Ovary (tissue), 9 donors: ENCODE results near the gene GLYATL3. TPM values are rescaled to one million over a fixed set of nuclear protein-coding genes. Genes with fewer than 3 reads are reported as not detected.

Experiments
- DNase-seq, 5 donors: peaks; one replicate each; pipeline ENCODE4 v3.0.0-alpha.2; 2019 to 2020
- H3K27ac ChIP-seq, 2 donors: fragments of 200-600 bp; one replicate each; pipeline versions ENCODE4 v1.5.1 to v1.8.0; 2019 to 2022
- H3K27me3 ChIP-seq: fragments of 200-600 bp; one replicate; pipeline ENCODE4 v1.8.0; 2022
- H3K36me3 ChIP-seq: fragments of 200-600 bp; sonication (generic); one replicate; pipeline ENCODE4 v1.5.1; 2019
- H3K4me1 ChIP-seq: one replicate; pipeline ENCODE4 v1.8.1; 2013; ENCODE audit warnings: mild to moderate bottlenecking, moderate library complexity; ENCODE audit not compliant: insufficient read depth
- H3K4me3 ChIP-seq: fragments of 200-600 bp; sonication (generic); one replicate; pipeline ENCODE4 v1.5.1; 2017
- H3K9me3 ChIP-seq, 2 donors: fragments of 200-600 bp in 1 of 2; sonication (generic) in 1 of 2; one replicate each; pipeline versions ENCODE4 v1.5.1 to v1.8.1; 2013 to 2019; ENCODE audit warnings: mild to moderate bottlenecking in 1 of 2, moderate library complexity in 1 of 2
- CTCF ChIP-seq, 3 donors: fragments of 450-650 bp in 2 of 3; fragments of 200-600 bp in 1 of 3; IDR thresholded peaks; one replicate each; pipeline versions ENCODE4 v1.5.1 to v1.8.0; 2016 to 2022; ENCODE audit warnings: antibody characterized with exemption in 3 of 3, mild to moderate bottlenecking in 1 of 3
- EP300 ChIP-seq: sonication (generic); formaldehyde crosslinking; IDR thresholded peaks from one replicate; pipeline ENCODE4 v1.6.1; 2017; ENCODE audit warnings: antibody characterized with exemption
- POLR2A ChIP-seq: fragments of 450-650 bp; IDR thresholded peaks from one replicate; pipeline ENCODE4 v1.6.1; 2017; ENCODE audit warnings: antibody characterized with exemption, mild to moderate bottlenecking, moderate library complexity
- WGBS, 3 donors: extraction: QIAGEN DNeasy Blood & Tissue Kit in 1 of 3; methylation state at CpG; one replicate each; pipeline versions ENCODE4 v1.1.5 to v1.1.7; 2013 to 2017; 5-methylcytosine and 5-hydroxymethylcytosine counted together
- intact Hi-C, 4 donors: fragments of 100-400 bp; cut with DNase I; formaldehyde crosslinking; loops; one replicate each; pipeline versions ENCODE4 v1.11.0 to v1.15.1; 2022 to 2023
- polyA plus RNA-seq, 2 donors: library from polyadenylated mRNA; stranded (reverse); fragments of 200-250 nt in 1 of 2; fragments of 350-450 nt in 1 of 2; fragmentation: Illumina TruSeq in 1 of 2; extraction: RNeasy Lipid Tissue Mini Kit (QIAGEN cat#74804) in 1 of 2; gene quantifications; one replicate each; pipeline ENCODE4 v1.2.3, GENCODE V29; 2013 to 2014
- total RNA-seq, 7 donors: library from RNA; depleted of rRNA in 2 of 7; stranded (reverse); fragments of >200 nt in 2 of 7; fragmentation: NEBNext Ultra II Directional in 3 of 7; extraction: Animal tissue kit (Norgen Biotek cat#: 25700) in 3 of 7; gene quantifications; one replicate each; pipeline versions ENCODE4 v1.1.0 to v1.2.4, GENCODE V29; 2016 to 2023
- donor health status: DM: no; HTN: no; CAD: no; lungs with moderate emphysema.
- donor health status: DM: no; HTN: no; CAD: no.
- donor health status: Bipolar disorder and iron deficiency.
- donor health status: DM: yes; HTN: yes; CAD: no.
- donor health status: DM: no; HTN: no; CAD: no.
- donor health status: DM: yes; HTN: yes; CAD: no.

The GLYATL3 gene
- total and polyA plus RNA-seq, 9 donors: not detected

- Histone ChIP-seq H3K4me1 (no peaks in the 10 kb centered on the region), H3K9me3 (no peaks in the 10 kb centered on the region), H3K36me3 (no peaks in the 10 kb centered on the region), H3K4me3 (no peak overlapping the region), H3K27ac (no peak overlapping the region), H3K27me3 (no peaks in the 10 kb centered on the region)
- no peak for TF ChIP-seq CTCF (IDR thresholded peaks at IDR 0.05)
- no peak for TF ChIP-seq EP300
- no peak for TF ChIP-seq POLR2A
- intact Hi-C loops: no loop called here
- DNase-seq: no peak
Observed at GRCh38 chr6:49540614-49541013, 40.9 kb downstream of the GLYATL3 start.

- H3K4me1 ChIP-seq: no peaks in the 10 kb centered on the region
- intact Hi-C loops: no loop called here
- DNase-seq: no peak
- no peaks in the 10 kb centered on the region for H3K9me3 ChIP-seq
- H3K36me3 ChIP-seq: no peaks in the 10 kb centered on the region
- no peak for TF ChIP-seq EP300
- no peak for TF ChIP-seq POLR2A
- no peak for TF ChIP-seq CTCF (IDR thresholded peaks at IDR 0.05)
- no peak overlapping the region for H3K27ac ChIP-seq
- WGBS, 3 donors: 0 to 12% (median 2%) methylated on average over 1 of the region's 1 CpG
- H3K4me3 ChIP-seq: no peak overlapping the region
- H3K27me3 ChIP-seq: no peaks in the 10 kb centered on the region
Observed at GRCh38 chr6:49541210-49541724, 41.5 kb downstream of the GLYATL3 start.

- TF ChIP-seq EP300 (no peak), POLR2A (no peak), CTCF (IDR thresholded peaks at IDR 0.05) (no peak)
- Histone ChIP-seq H3K27ac (no peak overlapping the region), H3K27me3 (no peaks in the 10 kb centered on the region), H3K9me3 (no peaks in the 10 kb centered on the region), H3K4me1 (no peaks in the 10 kb centered on the region), H3K4me3 (no peak overlapping the region), H3K36me3 (no peaks in the 10 kb centered on the region)
- WGBS, 3 donors: 25 to 40% (median 35%) methylated on average over 3 of the region's 3 CpGs
- intact Hi-C loops: no loop called here
- DNase-seq: no peak
Observed at GRCh38 chr6:49541936-49542335, 42.2 kb downstream of the GLYATL3 start.

GRCh38 chr6:49543087-49543858, 43.5 kb downstream of the GLYATL3 start:
- Histone ChIP-seq H3K27ac (no peak overlapping the region), H3K4me1 (no peaks in the 10 kb centered on the region), H3K4me3 (no peak overlapping the region), H3K9me3 (no peaks in the 10 kb centered on the region), H3K27me3 (no peaks in the 10 kb centered on the region), H3K36me3 (no peaks in the 10 kb centered on the region)
- intact Hi-C loops: no loop called here
- TF ChIP-seq POLR2A (no peak), EP300 (no peak), CTCF (IDR thresholded peaks at IDR 0.05) (no peak)
- no peak for DNase-seq
- WGBS, 3 donors: 79 to 83% (median 79%) methylated on average over 7 of the region's 7 CpGs
